Endothelial cell of umbilical vein (primary cell): ENCODE measurements around the gene LPIN1.

Experiments
- EZH2 ChIP-seq: IDR thresholded peaks from 2 replicates; pipeline ENCODE4 v1.6.1; 2012; ENCODE audit warnings: borderline replicate concordance, low read depth, mild to moderate bottlenecking, moderate library complexity, low read length, inconsistent platforms; ENCODE audit not compliant: severe bottlenecking
- FOS ChIP-seq: IDR thresholded peaks from 2 replicates; pipeline ENCODE4 v1.6.1; 2011; ENCODE audit warnings: mild to moderate bottlenecking, low read length, moderate library complexity, borderline replicate concordance; ENCODE audit not compliant: insufficient read depth
- GATA2 ChIP-seq: IDR thresholded peaks from 2 replicates; pipeline ENCODE4 v1.7.0; 2011; ENCODE audit warnings: low read depth, mild to moderate bottlenecking, moderate library complexity, mixed read lengths, low read length; ENCODE audit not compliant: insufficient read length, insufficient read depth
- JUN ChIP-seq: IDR thresholded peaks from 2 replicates; pipeline ENCODE4 v1.6.1; 2011; ENCODE audit warnings: borderline replicate concordance, low read depth; ENCODE audit not compliant: insufficient read length, insufficient read depth
- MAX ChIP-seq: IDR thresholded peaks from 2 replicates; pipeline ENCODE4 v1.6.1; 2011; ENCODE audit not compliant: insufficient read depth, insufficient read length
- MYC ChIP-seq: IDR thresholded peaks from one replicate; pipeline ENCODE4 v1.6.1; 2011; ENCODE audit warnings: mild to moderate bottlenecking, low read depth, low read length
- POLR2A ChIP-seq: IDR thresholded peaks from 2 replicates; pipeline ENCODE4 v1.6.1; 2012; ENCODE audit warnings: low read depth, mild to moderate bottlenecking, control low read depth, low read length
- POLR2AphosphoS5 ChIP-seq: IDR thresholded peaks from 2 replicates; pipeline ENCODE4 v1.6.1; 2012; ENCODE audit warnings: low read depth, mild to moderate bottlenecking, control low read depth, low read length, moderate library complexity; ENCODE audit not compliant: insufficient read depth
- TF ChIP-seq, protein P1 (sequence below), 2 donors: IDR thresholded peaks; 1 replicate in 1 of 2; 2 replicates in 1 of 2; pipeline ENCODE4 v1.5.1; 2011; ENCODE audit warnings: low read length in 2 of 2, mild to moderate bottlenecking in 2 of 2, moderate library complexity in 2 of 2, control low read depth in 1 of 2, inconsistent platforms in 1 of 2, low read depth in 1 of 2; ENCODE audit not compliant: insufficient read depth in 1 of 2; ENCODE audit errors: extremely low read depth in 1 of 2

GRCh38 chr2:11876889-11877288, 130.5 kb downstream of the LPIN1 start:
- TF ChIP-seq, protein P1, sequence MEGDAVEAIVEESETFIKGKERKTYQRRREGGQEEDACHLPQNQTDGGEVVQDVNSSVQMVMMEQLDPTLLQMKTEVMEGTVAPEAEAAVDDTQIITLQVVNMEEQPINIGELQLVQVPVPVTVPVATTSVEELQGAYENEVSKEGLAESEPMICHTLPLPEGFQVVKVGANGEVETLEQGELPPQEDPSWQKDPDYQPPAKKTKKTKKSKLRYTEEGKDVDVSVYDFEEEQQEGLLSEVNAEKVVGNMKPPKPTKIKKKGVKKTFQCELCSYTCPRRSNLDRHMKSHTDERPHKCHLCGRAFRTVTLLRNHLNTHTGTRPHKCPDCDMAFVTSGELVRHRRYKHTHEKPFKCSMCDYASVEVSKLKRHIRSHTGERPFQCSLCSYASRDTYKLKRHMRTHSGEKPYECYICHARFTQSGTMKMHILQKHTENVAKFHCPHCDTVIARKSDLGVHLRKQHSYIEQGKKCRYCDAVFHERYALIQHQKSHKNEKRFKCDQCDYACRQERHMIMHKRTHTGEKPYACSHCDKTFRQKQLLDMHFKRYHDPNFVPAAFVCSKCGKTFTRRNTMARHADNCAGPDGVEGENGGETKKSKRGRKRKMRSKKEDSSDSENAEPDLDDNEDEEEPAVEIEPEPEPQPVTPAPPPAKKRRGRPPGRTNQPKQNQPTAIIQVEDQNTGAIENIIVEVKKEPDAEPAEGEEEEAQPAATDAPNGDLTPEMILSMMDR (IDR thresholded peaks at IDR 0.05; ENCODE audit: extremely low read depth in 1 of 2, insufficient read depth in 1 of 2, low read depth in 1 of 2, low read length in 2 of 2), result no peak
- no peak for TF ChIP-seq JUN
- TF ChIP-seq POLR2A, result no peak
- TF ChIP-seq POLR2AphosphoS5, result no peak
- TF ChIP-seq EZH2, result no peak
- TF ChIP-seq MAX, result no peak
- TF ChIP-seq FOS, result no peak
- no peak for TF ChIP-seq MYC
- TF ChIP-seq GATA2, result no peak
